ENCODE data around the gene CERT1.

DNA sequence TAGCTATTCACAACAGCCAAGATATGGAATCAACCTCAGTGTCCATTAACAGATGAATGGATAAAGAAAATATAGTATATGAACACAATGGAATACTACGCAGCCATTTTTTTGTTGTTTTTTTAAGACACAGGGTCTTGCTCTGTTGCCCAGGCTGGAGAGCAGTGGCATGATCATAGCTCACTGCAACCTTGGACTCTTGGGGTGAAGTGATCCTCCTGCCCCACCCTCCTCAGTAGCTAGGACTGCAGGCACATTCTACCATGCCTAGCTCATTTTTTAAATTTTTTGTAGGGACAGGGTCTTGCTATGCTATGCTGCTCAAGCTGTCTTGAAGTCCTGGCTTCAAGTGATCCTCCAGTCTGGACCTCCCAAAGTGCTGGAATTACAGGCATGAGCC, 38.5 kb downstream of the CERT1 start:
- no peak for TF ChIP-seq BCL11A (tag by site-specific recombination; IDR thresholded peaks at IDR 0.05; ENCODE audit: low read depth)
- TF ChIP-seq, protein P1, sequence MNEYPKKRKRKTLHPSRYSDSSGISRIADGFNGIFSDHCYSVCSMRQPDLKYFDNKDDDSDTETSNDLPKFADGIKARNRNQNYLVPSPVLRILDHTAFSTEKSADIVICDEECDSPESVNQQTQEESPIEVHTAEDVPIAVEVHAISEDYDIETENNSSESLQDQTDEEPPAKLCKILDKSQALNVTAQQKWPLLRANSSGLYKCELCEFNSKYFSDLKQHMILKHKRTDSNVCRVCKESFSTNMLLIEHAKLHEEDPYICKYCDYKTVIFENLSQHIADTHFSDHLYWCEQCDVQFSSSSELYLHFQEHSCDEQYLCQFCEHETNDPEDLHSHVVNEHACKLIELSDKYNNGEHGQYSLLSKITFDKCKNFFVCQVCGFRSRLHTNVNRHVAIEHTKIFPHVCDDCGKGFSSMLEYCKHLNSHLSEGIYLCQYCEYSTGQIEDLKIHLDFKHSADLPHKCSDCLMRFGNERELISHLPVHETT (tag by site-specific recombination; IDR thresholded peaks at IDR 0.05) = no peak
- no peak for TF ChIP-seq ZNF274 (IDR thresholded peaks at IDR 0.05; ENCODE audit: low read length)
- TF ChIP-seq ZNF274 (tag by site-specific recombination; IDR thresholded peaks at IDR 0.05; ENCODE audit: borderline replicate concordance) = no peak
- TF ChIP-seq, protein P2, sequence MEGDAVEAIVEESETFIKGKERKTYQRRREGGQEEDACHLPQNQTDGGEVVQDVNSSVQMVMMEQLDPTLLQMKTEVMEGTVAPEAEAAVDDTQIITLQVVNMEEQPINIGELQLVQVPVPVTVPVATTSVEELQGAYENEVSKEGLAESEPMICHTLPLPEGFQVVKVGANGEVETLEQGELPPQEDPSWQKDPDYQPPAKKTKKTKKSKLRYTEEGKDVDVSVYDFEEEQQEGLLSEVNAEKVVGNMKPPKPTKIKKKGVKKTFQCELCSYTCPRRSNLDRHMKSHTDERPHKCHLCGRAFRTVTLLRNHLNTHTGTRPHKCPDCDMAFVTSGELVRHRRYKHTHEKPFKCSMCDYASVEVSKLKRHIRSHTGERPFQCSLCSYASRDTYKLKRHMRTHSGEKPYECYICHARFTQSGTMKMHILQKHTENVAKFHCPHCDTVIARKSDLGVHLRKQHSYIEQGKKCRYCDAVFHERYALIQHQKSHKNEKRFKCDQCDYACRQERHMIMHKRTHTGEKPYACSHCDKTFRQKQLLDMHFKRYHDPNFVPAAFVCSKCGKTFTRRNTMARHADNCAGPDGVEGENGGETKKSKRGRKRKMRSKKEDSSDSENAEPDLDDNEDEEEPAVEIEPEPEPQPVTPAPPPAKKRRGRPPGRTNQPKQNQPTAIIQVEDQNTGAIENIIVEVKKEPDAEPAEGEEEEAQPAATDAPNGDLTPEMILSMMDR (tag by site-specific recombination; IDR thresholded peaks at IDR 0.05) = no peak
- TF ChIP-seq ZNF792 (tag by site-specific recombination; IDR thresholded peaks at IDR 0.05) = no peak
- TF ChIP-seq, protein P3, sequence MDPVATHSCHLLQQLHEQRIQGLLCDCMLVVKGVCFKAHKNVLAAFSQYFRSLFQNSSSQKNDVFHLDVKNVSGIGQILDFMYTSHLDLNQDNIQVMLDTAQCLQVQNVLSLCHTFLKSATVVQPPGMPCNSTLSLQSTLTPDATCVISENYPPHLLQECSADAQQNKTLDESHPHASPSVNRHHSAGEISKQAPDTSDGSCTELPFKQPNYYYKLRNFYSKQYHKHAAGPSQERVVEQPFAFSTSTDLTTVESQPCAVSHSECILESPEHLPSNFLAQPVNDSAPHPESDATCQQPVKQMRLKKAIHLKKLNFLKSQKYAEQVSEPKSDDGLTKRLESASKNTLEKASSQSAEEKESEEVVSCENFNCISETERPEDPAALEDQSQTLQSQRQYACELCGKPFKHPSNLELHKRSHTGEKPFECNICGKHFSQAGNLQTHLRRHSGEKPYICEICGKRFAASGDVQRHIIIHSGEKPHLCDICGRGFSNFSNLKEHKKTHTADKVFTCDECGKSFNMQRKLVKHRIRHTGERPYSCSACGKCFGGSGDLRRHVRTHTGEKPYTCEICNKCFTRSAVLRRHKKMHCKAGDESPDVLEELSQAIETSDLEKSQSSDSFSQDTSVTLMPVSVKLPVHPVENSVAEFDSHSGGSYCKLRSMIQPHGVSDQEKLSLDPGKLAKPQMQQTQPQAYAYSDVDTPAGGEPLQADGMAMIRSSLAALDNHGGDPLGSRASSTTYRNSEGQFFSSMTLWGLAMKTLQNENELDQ (tag by site-specific recombination; IDR thresholded peaks at IDR 0.05; ENCODE audit: low read depth) = no peak
- no peak for TF ChIP-seq SCRT2 (tag by site-specific recombination; IDR thresholded peaks at IDR 0.05)
- no peak for TF ChIP-seq YY1 (tag by site-specific recombination; IDR thresholded peaks at IDR 0.05)
- no peak for TF ChIP-seq KLF9 (tag by site-specific recombination; IDR thresholded peaks at IDR 0.05; ENCODE audit: low read depth)
- no peak for TF ChIP-seq ZNF133 (tag by site-specific recombination; IDR thresholded peaks at IDR 0.05)

All from HEK293 (cell line).